ENCODE measurements around the gene RNF20. TPM values are rescaled to one million over a fixed set of nuclear protein-coding genes. Genes with fewer than 3 reads are reported as not detected.

Gene RNF20
- polyA plus RNA-seq, 1 donor (not counting 4 experiments of a cell fraction or from before 2014, with no cell fraction given): 28.8 TPM

DNA sequence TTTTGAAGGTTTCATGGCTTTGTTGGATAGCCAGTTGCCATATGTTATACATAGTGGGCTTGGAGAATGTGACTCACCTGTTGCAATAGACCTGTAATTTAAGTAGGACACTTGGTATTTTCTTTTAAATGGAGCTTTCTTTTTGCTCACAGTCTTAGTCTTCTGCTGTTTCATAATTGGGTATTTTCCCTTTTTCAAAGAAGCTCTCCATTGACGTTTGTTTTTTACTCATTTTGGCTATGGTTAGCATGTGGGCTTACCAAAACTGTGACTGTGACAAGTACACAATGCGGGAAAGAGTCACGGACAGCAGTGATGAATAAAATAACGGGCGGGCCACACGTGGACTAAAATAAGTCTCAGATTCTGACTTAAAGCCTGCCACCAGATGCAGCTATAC lies 23.2 kb upstream of the RNF20 start:
- Histone ChIP-seq H3K4me3 (ENCODE audit: control insufficient read depth in 2 of 3, extremely low read depth in 1 of 3, insufficient read depth in 2 of 3, low read depth in 1 of 3, low read length in 3 of 3) (no peak overlapping the region), H2AFZ (ENCODE audit: control insufficient read depth, low read length) (no peak overlapping the region), H3K27ac (ENCODE audit: control insufficient read depth, insufficient read depth, low read length) (no peak overlapping the region), H4K20me1 (ENCODE audit: control insufficient read depth, extremely low read depth, insufficient read depth, low read length) (no peaks in the 10 kb centered on the region), H3K79me2 (ENCODE audit: control insufficient read depth, insufficient read depth, low read length) (no peaks in the 10 kb centered on the region), H3K9ac (ENCODE audit: control insufficient read depth, extremely low read depth, insufficient read depth, low read length) (no peak overlapping the region), H3K4me1 (ENCODE audit: control insufficient read depth, extremely low read depth, insufficient read depth, low read length) (peaks cover 12% of the 10 kb centered on the region), H3K4me2 (ENCODE audit: control insufficient read depth, extremely low read depth, insufficient read depth, low read depth, low read length) (no peak overlapping the region), H3K9me1 (ENCODE audit: control insufficient read depth, extremely low read depth, insufficient read depth, low read length) (no peaks in the 10 kb centered on the region), H3K27me3 (ENCODE audit: control insufficient read depth, extremely low read depth, insufficient read depth, low read length) (no peaks in the 10 kb centered on the region), H3K36me3 (ENCODE audit: control insufficient read depth in 2 of 2, extremely low read depth in 1 of 2, insufficient read depth in 2 of 2, low read length in 2 of 2) (no peaks in the 10 kb centered on the region), H3K9me3 (ENCODE audit: control insufficient read depth, low read depth, low read length) (no peaks in the 10 kb centered on the region)
- TF ChIP-seq, protein P1, sequence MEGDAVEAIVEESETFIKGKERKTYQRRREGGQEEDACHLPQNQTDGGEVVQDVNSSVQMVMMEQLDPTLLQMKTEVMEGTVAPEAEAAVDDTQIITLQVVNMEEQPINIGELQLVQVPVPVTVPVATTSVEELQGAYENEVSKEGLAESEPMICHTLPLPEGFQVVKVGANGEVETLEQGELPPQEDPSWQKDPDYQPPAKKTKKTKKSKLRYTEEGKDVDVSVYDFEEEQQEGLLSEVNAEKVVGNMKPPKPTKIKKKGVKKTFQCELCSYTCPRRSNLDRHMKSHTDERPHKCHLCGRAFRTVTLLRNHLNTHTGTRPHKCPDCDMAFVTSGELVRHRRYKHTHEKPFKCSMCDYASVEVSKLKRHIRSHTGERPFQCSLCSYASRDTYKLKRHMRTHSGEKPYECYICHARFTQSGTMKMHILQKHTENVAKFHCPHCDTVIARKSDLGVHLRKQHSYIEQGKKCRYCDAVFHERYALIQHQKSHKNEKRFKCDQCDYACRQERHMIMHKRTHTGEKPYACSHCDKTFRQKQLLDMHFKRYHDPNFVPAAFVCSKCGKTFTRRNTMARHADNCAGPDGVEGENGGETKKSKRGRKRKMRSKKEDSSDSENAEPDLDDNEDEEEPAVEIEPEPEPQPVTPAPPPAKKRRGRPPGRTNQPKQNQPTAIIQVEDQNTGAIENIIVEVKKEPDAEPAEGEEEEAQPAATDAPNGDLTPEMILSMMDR (optimal IDR thresholded peaks at IDR 0.05 in 1 of 3, IDR thresholded peaks at IDR 0.05 in 1 of 3, conservative IDR thresholded peaks at IDR 0.05 in 1 of 3; ENCODE audit: extremely low read depth in 1 of 3, insufficient read depth in 2 of 3, low read length in 3 of 3): no peak
- TF ChIP-seq EZH2 (IDR thresholded peaks at IDR 0.05; ENCODE audit: low read length): no peak
- DNase-seq (ENCODE audit: low read depth, low spot score) (no peak), FAIRE-seq (no peak)
- dilution Hi-C loops (cut with MboI; ENCODE audit: extremely low pct_ligation_motif_present, low sequenced_read_pairs): no loop called here

DNA sequence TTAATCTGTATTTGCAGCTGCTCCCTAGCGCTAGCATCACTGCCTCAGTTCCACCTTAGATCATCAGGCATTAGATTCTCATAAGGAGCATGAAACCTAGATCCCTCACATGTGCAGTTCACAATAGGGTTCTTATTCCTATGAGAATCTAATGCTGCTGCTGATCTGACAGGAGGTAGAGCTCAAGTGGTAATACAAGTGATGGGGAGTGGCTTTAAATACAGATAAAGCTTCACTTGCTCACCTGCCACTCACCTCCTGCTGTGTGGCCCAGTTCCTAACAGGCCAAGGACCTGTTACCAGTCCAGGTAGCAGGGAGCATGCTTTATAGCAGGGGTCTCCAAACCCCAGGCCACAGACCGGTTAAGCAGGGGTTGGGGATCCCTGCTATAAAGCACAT lies 22.6 kb upstream of the RNF20 start:
- Histone ChIP-seq H3K27me3 (ENCODE audit: control insufficient read depth, extremely low read depth, insufficient read depth, low read length) (no peaks in the 10 kb centered on the region), H3K9me1 (ENCODE audit: control insufficient read depth, extremely low read depth, insufficient read depth, low read length) (no peaks in the 10 kb centered on the region), H3K9me3 (ENCODE audit: control insufficient read depth, low read depth, low read length) (no peaks in the 10 kb centered on the region), H3K27ac (ENCODE audit: control insufficient read depth, insufficient read depth, low read length) (no peak overlapping the region), H4K20me1 (ENCODE audit: control insufficient read depth, extremely low read depth, insufficient read depth, low read length) (no peaks in the 10 kb centered on the region), H3K9ac (ENCODE audit: control insufficient read depth, extremely low read depth, insufficient read depth, low read length) (no peak overlapping the region), H3K4me3 (ENCODE audit: control insufficient read depth in 2 of 3, extremely low read depth in 1 of 3, insufficient read depth in 2 of 3, low read depth in 1 of 3, low read length in 3 of 3) (no peak overlapping the region), H3K4me1 (ENCODE audit: control insufficient read depth, extremely low read depth, insufficient read depth, low read length) (peaks cover 12% of the 10 kb centered on the region), H2AFZ (ENCODE audit: control insufficient read depth, low read length) (no peak overlapping the region), H3K36me3 (ENCODE audit: control insufficient read depth in 2 of 2, extremely low read depth in 1 of 2, insufficient read depth in 2 of 2, low read length in 2 of 2) (no peaks in the 10 kb centered on the region), H3K4me2 (ENCODE audit: control insufficient read depth, extremely low read depth, insufficient read depth, low read depth, low read length) (no peak overlapping the region), H3K79me2 (ENCODE audit: control insufficient read depth, insufficient read depth, low read length) (no peaks in the 10 kb centered on the region)
- DNase-seq (ENCODE audit: low read depth, low spot score): no peak
- dilution Hi-C loops (cut with MboI; ENCODE audit: extremely low pct_ligation_motif_present, low sequenced_read_pairs): no loop called here
- TF ChIP-seq, protein P1 (optimal IDR thresholded peaks at IDR 0.05 in 1 of 3, IDR thresholded peaks at IDR 0.05 in 1 of 3, conservative IDR thresholded peaks at IDR 0.05 in 1 of 3; ENCODE audit: extremely low read depth in 1 of 3, insufficient read depth in 2 of 3, low read length in 3 of 3): no peak
- no peak for TF ChIP-seq EZH2 (IDR thresholded peaks at IDR 0.05; ENCODE audit: low read length)
- FAIRE-seq: no peak

Data from keratinocyte (primary cell).